ENCODE results near the gene MAPK8IP3.

MAPK8IP3 gene

GRCh38 chr16:1681032-1681431 lies 25.0 kb upstream of the MAPK8IP3 start:
- Histone ChIP-seq H3F3A (ENCODE audit: insufficient read depth, low read length) (peaks cover 5% of the 10 kb centered on the region), H3K36me3 (replicated peaks; ENCODE audit: insufficient read depth, low read length) (no peaks in the 10 kb centered on the region), H3K9me3 (replicated peaks; ENCODE audit: insufficient read depth, low read length) (no peaks in the 10 kb centered on the region), H3K9ac (ENCODE audit: low read length) (no peak overlapping the region), H4K20me1 (ENCODE audit: insufficient read depth, low read length) (no peaks in the 10 kb centered on the region), H3K79me2 (ENCODE audit: low read length) (peaks cover 76% of the 10 kb centered on the region), H3K27me3 (replicated peaks; ENCODE audit: insufficient read depth, low read length) (no peaks in the 10 kb centered on the region), H3K9me2 (replicated peaks; ENCODE audit: insufficient read depth, low read length) (no peaks in the 10 kb centered on the region), H2AFZ (ENCODE audit: low read length) (no peak overlapping the region), H3K27ac (ENCODE audit: low read length) (no peak overlapping the region), H3K4me1 (ENCODE audit: low read length) (peaks cover 3% of the 10 kb centered on the region; the same call in 1 of the 2 replicates), H3K4me2 (ENCODE audit: low read depth, low read length) (no peak overlapping the region), H3K4me3 (ENCODE audit: low read length) (no peak overlapping the region)
- TF ChIP-seq EZH2phosphoT487 (IDR thresholded peaks at IDR 0.05; ENCODE audit: low read length) (no peak), EZH2 (optimal IDR thresholded peaks at IDR 0.05; ENCODE audit: low read depth, low read length) (no peak)
- TF ChIP-seq, protein P1, sequence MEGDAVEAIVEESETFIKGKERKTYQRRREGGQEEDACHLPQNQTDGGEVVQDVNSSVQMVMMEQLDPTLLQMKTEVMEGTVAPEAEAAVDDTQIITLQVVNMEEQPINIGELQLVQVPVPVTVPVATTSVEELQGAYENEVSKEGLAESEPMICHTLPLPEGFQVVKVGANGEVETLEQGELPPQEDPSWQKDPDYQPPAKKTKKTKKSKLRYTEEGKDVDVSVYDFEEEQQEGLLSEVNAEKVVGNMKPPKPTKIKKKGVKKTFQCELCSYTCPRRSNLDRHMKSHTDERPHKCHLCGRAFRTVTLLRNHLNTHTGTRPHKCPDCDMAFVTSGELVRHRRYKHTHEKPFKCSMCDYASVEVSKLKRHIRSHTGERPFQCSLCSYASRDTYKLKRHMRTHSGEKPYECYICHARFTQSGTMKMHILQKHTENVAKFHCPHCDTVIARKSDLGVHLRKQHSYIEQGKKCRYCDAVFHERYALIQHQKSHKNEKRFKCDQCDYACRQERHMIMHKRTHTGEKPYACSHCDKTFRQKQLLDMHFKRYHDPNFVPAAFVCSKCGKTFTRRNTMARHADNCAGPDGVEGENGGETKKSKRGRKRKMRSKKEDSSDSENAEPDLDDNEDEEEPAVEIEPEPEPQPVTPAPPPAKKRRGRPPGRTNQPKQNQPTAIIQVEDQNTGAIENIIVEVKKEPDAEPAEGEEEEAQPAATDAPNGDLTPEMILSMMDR (IDR thresholded peaks at IDR 0.05; ENCODE audit: low read length) = no peak
- no peak for DNase-seq

GRCh38 chr16:1687427-1688316 lies 18.3 kb upstream of the MAPK8IP3 start:
- Histone ChIP-seq H3F3A (ENCODE audit: insufficient read depth, low read length) (no peaks in the 10 kb centered on the region), H3K27ac (ENCODE audit: low read length) (no peak overlapping the region), H3K9me3 (replicated peaks; ENCODE audit: insufficient read depth, low read length) (no peaks in the 10 kb centered on the region), H2AFZ (ENCODE audit: low read length) (no peak overlapping the region), H3K4me2 (ENCODE audit: low read depth, low read length) (no peak overlapping the region), H3K36me3 (replicated peaks; ENCODE audit: insufficient read depth, low read length) (no peaks in the 10 kb centered on the region; the same call in 1 of the 2 replicates), H3K79me2 (ENCODE audit: low read length) (peaks cover 89% of the 10 kb centered on the region), H3K9ac (ENCODE audit: low read length) (no peak overlapping the region), H4K20me1 (ENCODE audit: insufficient read depth, low read length) (peaks cover 11% of the 10 kb centered on the region), H3K4me3 (ENCODE audit: low read length) (no peak overlapping the region), H3K27me3 (replicated peaks; ENCODE audit: insufficient read depth, low read length) (no peaks in the 10 kb centered on the region), H3K4me1 (ENCODE audit: low read length) (no peaks in the 10 kb centered on the region), H3K9me2 (replicated peaks; ENCODE audit: insufficient read depth, low read length) (no peaks in the 10 kb centered on the region)
- TF ChIP-seq, protein P1 (IDR thresholded peaks at IDR 0.05; ENCODE audit: low read length) = no peak
- TF ChIP-seq EZH2 (optimal IDR thresholded peaks at IDR 0.05; ENCODE audit: low read depth, low read length) = no peak
- TF ChIP-seq EZH2phosphoT487 (IDR thresholded peaks at IDR 0.05; ENCODE audit: low read length) = no peak
- DNase-seq = no peak

- DNase-seq = no peak
- no peak overlapping the region for H2AFZ ChIP-seq (ENCODE audit: low read length)
- H3K9me3 ChIP-seq (replicated peaks; ENCODE audit: insufficient read depth, low read length) = no peaks in the 10 kb centered on the region
- H3K4me1 ChIP-seq (ENCODE audit: low read length) = no peaks in the 10 kb centered on the region
- H3K4me3 ChIP-seq (ENCODE audit: low read length) = no peak overlapping the region
- H3K4me2 ChIP-seq (ENCODE audit: low read depth, low read length) = no peak overlapping the region
- H4K20me1 ChIP-seq (ENCODE audit: insufficient read depth, low read length) = peaks cover 11% of the 10 kb centered on the region
- no peaks in the 10 kb centered on the region for H3F3A ChIP-seq (ENCODE audit: insufficient read depth, low read length)
- H3K27me3 ChIP-seq (replicated peaks; ENCODE audit: insufficient read depth, low read length) = no peaks in the 10 kb centered on the region
- peaks cover 4% of the 10 kb centered on the region; the same call in 1 of the 2 replicates for H3K36me3 ChIP-seq (replicated peaks; ENCODE audit: insufficient read depth, low read length)
- no peak for TF ChIP-seq EZH2 (optimal IDR thresholded peaks at IDR 0.05; ENCODE audit: low read depth, low read length)
- TF ChIP-seq, protein P1 (IDR thresholded peaks at IDR 0.05; ENCODE audit: low read length) = no peak
- TF ChIP-seq EZH2phosphoT487 (IDR thresholded peaks at IDR 0.05; ENCODE audit: low read length) = no peak
- no peak overlapping the region for H3K27ac ChIP-seq (ENCODE audit: low read length)
- no peaks in the 10 kb centered on the region for H3K9me2 ChIP-seq (replicated peaks; ENCODE audit: insufficient read depth, low read length)
- peaks cover 88% of the 10 kb centered on the region for H3K79me2 ChIP-seq (ENCODE audit: low read length)
- H3K9ac ChIP-seq (ENCODE audit: low read length) = no peak overlapping the region
Observed at GRCh38 chr16:1688807-1689560, 17.0 kb upstream of the MAPK8IP3 start.
